HL-60/S4 treated with retinoic acid at 250 ng/mL for 4 days and 3 days (cell line): ENCODE data around the gene DMD.

Experiments
- in situ Hi-C: fragments of 300-500 bp; cut with MboI; formaldehyde crosslinking; loops from 2 replicates; pipeline ENCODE4 v1.7.0; 2022; ENCODE audit warnings: low sequenced_read_pairs

The DMD gene

GRCh38 chrX:31796624-31797023, 1414.7 kb downstream of the DMD start:
- in situ Hi-C loops = no loop called here

GRCh38 chrX:31747411-31747810, 1463.9 kb downstream of the DMD start:
- in situ Hi-C loops = no loop called here

GRCh38 chrX:31743004-31743403, 1468.3 kb downstream of the DMD start:
- in situ Hi-C loops = no loop called here

GRCh38 chrX:31717474-31717873, 1493.9 kb downstream of the DMD start:
- in situ Hi-C loops = no loop called here

GRCh38 chrX:31715675-31716074, 1495.7 kb downstream of the DMD start:
- in situ Hi-C loops = no loop called here

- in situ Hi-C loops = no loop called here
Measured at GRCh38 chrX:31714797-31715196, 1496.6 kb downstream of the DMD start.

- in situ Hi-C loops = no loop called here
Measured at GRCh38 chrX:31713120-31713519, 1498.2 kb downstream of the DMD start.

GRCh38 chrX:31711166-31711565, 1500.2 kb downstream of the DMD start:
- in situ Hi-C loops = no loop called here

GRCh38 chrX:31708116-31708515, 1503.2 kb downstream of the DMD start:
- in situ Hi-C loops = no loop called here

- in situ Hi-C loops = no loop called here
Measured at GRCh38 chrX:31706466-31706865, 1504.9 kb downstream of the DMD start.

- in situ Hi-C loops = no loop called here
Measured at GRCh38 chrX:31705816-31706215, 1505.5 kb downstream of the DMD start.

- in situ Hi-C loops = no loop called here
Measured at GRCh38 chrX:31704938-31705337, 1506.4 kb downstream of the DMD start.

GRCh38 chrX:31702222-31702621, 1509.1 kb downstream of the DMD start:
- in situ Hi-C loops = no loop called here

GRCh38 chrX:31697294-31697916, 1513.9 kb downstream of the DMD start:
- in situ Hi-C loops = no loop called here

GRCh38 chrX:31679861-31680260, 1531.5 kb downstream of the DMD start:
- in situ Hi-C loops = no loop called here

- in situ Hi-C loops = loop anchor here (25.0 kb wide), 1 partner anchor 633 kb away; no protein-coding TSS in a partner anchor
Measured at GRCh38 chrX:31670245-31670644, 1541.1 kb downstream of the DMD start.

GRCh38 chrX:31665454-31665853, 1545.9 kb downstream of the DMD start:
- in situ Hi-C loops = loop anchor here (25.0 kb wide), 1 partner anchor 628 kb away; no protein-coding TSS in a partner anchor

GRCh38 chrX:31663172-31663571, 1548.2 kb downstream of the DMD start:
- in situ Hi-C loops = loop anchor here (25.0 kb wide), 1 partner anchor 626 kb away; no protein-coding TSS in a partner anchor

GRCh38 chrX:31661280-31661810, 1550.0 kb downstream of the DMD start:
- in situ Hi-C loops = loop anchor here (25.0 kb wide), 1 partner anchor 624 kb away; no protein-coding TSS in a partner anchor

- in situ Hi-C loops = loop anchor here (25.0 kb wide), 1 partner anchor 621 kb away; no protein-coding TSS in a partner anchor
Measured at GRCh38 chrX:31658360-31658759, 1553.0 kb downstream of the DMD start.

GRCh38 chrX:31656013-31656412, 1555.3 kb downstream of the DMD start:
- in situ Hi-C loops = loop anchor here (25.0 kb wide), 1 partner anchor 619 kb away; no protein-coding TSS in a partner anchor

GRCh38 chrX:31653422-31653821, 1557.9 kb downstream of the DMD start:
- in situ Hi-C loops = loop anchor here (25.0 kb wide), 1 partner anchor 616 kb away; no protein-coding TSS in a partner anchor
